Stimulated activated memory B cell treated with anti-CD40 and anti-IgM and Interleukin-4, amounts not matched to agents 10 μg/mL and 1 μg/mL and 100 μg/mL, for 72 hours (primary cell): Measurements from ENCODE around the gene COL18A1.

Experiments
- ATAC-seq: fragments of 150-1000 bp; cut with Tn5 transposase; 2 replicates; pipeline ENCODE4 v1.10.0; 2021
- H3K27ac Mint-ChIP-seq: one replicate; pipeline ENCODE4 v1.8.0; 2022; ENCODE audit warnings: mild to moderate bottlenecking, mixed read lengths
- H3K27me3 Mint-ChIP-seq: one replicate; pipeline ENCODE4 v1.8.0; 2022; ENCODE audit warnings: mixed read lengths
- H3K36me3 Mint-ChIP-seq: one replicate; pipeline ENCODE4 v1.8.0; 2022; ENCODE audit warnings: mixed read lengths
- H3K4me1 Mint-ChIP-seq: one replicate; pipeline ENCODE4 v1.8.0; 2022; ENCODE audit warnings: mixed read lengths
- H3K4me3 Mint-ChIP-seq: one replicate; pipeline ENCODE4 v1.8.0; 2022; ENCODE audit warnings: mild to moderate bottlenecking, moderate library complexity, mixed read lengths
- H3K9me3 Mint-ChIP-seq: one replicate; pipeline ENCODE4 v1.8.0; 2022; ENCODE audit warnings: mixed read lengths

The COL18A1 gene

GRCh38 chr21:45470773-45471524 is 66.0 kb downstream of the COL18A1 start:
- H3K4me3 Mint-ChIP-seq = peak overlapping the region; percentile 30
- no peaks in the 10 kb centered on the region for H3K36me3 Mint-ChIP-seq
- ATAC-seq = peak; percentile 74
- peaks cover 15% of the 10 kb centered on the region for H3K4me1 Mint-ChIP-seq
- peak overlapping the region; percentile 53 for H3K27ac Mint-ChIP-seq
- peaks cover 17% of the 10 kb centered on the region for H3K27me3 Mint-ChIP-seq
- H3K9me3 Mint-ChIP-seq = no peaks in the 10 kb centered on the region

GRCh38 chr21:45471525-45472221 is 66.7 kb downstream of the COL18A1 start:
- H3K4me3 Mint-ChIP-seq = no peak overlapping the region
- ATAC-seq = no peak
- no peaks in the 10 kb centered on the region for H3K9me3 Mint-ChIP-seq
- H3K4me1 Mint-ChIP-seq = peaks cover 15% of the 10 kb centered on the region
- no peaks in the 10 kb centered on the region for H3K36me3 Mint-ChIP-seq
- H3K27me3 Mint-ChIP-seq = peaks cover 10% of the 10 kb centered on the region
- peak overlapping the region; percentile 53 for H3K27ac Mint-ChIP-seq

- no peak overlapping the region for H3K4me3 Mint-ChIP-seq
These were observed 67.7 kb downstream of the COL18A1 start for GRCh38 chr21:45472445-45473365.

GRCh38 chr21:45473496-45474322 is 68.7 kb downstream of the COL18A1 start:
- no peak overlapping the region for H3K4me3 Mint-ChIP-seq
- no peak overlapping the region for H3K27ac Mint-ChIP-seq
- H3K9me3 Mint-ChIP-seq = no peaks in the 10 kb centered on the region
- H3K27me3 Mint-ChIP-seq = no peaks in the 10 kb centered on the region
- peaks cover 25% of the 10 kb centered on the region for H3K4me1 Mint-ChIP-seq
- H3K36me3 Mint-ChIP-seq = no peaks in the 10 kb centered on the region
- no peak for ATAC-seq

More at GRCh38 chr21:45472445-45473365, 67.7 kb downstream of the COL18A1 start:
- Mint-ChIP-seq H3K36me3 (no peaks in the 10 kb centered on the region), H3K27ac (no peak overlapping the region), H3K9me3 (no peaks in the 10 kb centered on the region), H3K27me3 (no peaks in the 10 kb centered on the region), H3K4me1 (peaks cover 15% of the 10 kb centered on the region)
- ATAC-seq = no peak

- peaks cover 3% of the 10 kb centered on the region for H3K9me3 Mint-ChIP-seq
- H3K4me3 Mint-ChIP-seq = no peak overlapping the region
- ATAC-seq = no peak
- no peaks in the 10 kb centered on the region for H3K27me3 Mint-ChIP-seq
- no peaks in the 10 kb centered on the region for H3K36me3 Mint-ChIP-seq
- peaks cover 33% of the 10 kb centered on the region for H3K4me1 Mint-ChIP-seq
- H3K27ac Mint-ChIP-seq = no peak overlapping the region
These were observed 69.5 kb downstream of the COL18A1 start for GRCh38 chr21:45474323-45474950.

- H3K27me3 Mint-ChIP-seq = no peaks in the 10 kb centered on the region
- no peaks in the 10 kb centered on the region for H3K36me3 Mint-ChIP-seq
- H3K4me1 Mint-ChIP-seq = peaks cover 35% of the 10 kb centered on the region
- no peak overlapping the region for H3K27ac Mint-ChIP-seq
- H3K4me3 Mint-ChIP-seq = no peak overlapping the region
- ATAC-seq = no peak
- H3K9me3 Mint-ChIP-seq = peaks cover 3% of the 10 kb centered on the region
These were observed 70.2 kb downstream of the COL18A1 start for GRCh38 chr21:45475004-45475685.

- Mint-ChIP-seq H3K4me3 (no peak overlapping the region), H3K36me3 (no peaks in the 10 kb centered on the region), H3K9me3 (peaks cover 3% of the 10 kb centered on the region), H3K4me1 (peaks cover 26% of the 10 kb centered on the region), H3K27ac (peak overlapping the region; percentile 0), H3K27me3 (no peaks in the 10 kb centered on the region)
- ATAC-seq = no peak
These were observed 71.0 kb downstream of the COL18A1 start for GRCh38 chr21:45475797-45476570.

GRCh38 chr21:45476582-45476981 is 71.6 kb downstream of the COL18A1 start:
- H3K27ac Mint-ChIP-seq = peak overlapping the region; percentile 0
- no peak for ATAC-seq
- no peak overlapping the region for H3K4me3 Mint-ChIP-seq
- no peaks in the 10 kb centered on the region for H3K27me3 Mint-ChIP-seq
- peaks cover 3% of the 10 kb centered on the region for H3K9me3 Mint-ChIP-seq
- H3K4me1 Mint-ChIP-seq = peaks cover 22% of the 10 kb centered on the region
- no peaks in the 10 kb centered on the region for H3K36me3 Mint-ChIP-seq

GRCh38 chr21:45477176-45478114 is 72.5 kb downstream of the COL18A1 start:
- no peaks in the 10 kb centered on the region for H3K36me3 Mint-ChIP-seq
- H3K4me3 Mint-ChIP-seq = peak overlapping the region; percentile 76
- no peaks in the 10 kb centered on the region for H3K27me3 Mint-ChIP-seq
- H3K4me1 Mint-ChIP-seq = peaks cover 22% of the 10 kb centered on the region
- H3K27ac Mint-ChIP-seq = peak overlapping the region; percentile 83
- peak; percentile 9 for ATAC-seq
- peaks cover 3% of the 10 kb centered on the region for H3K9me3 Mint-ChIP-seq

- peaks cover 31% of the 10 kb centered on the region for H3K4me1 Mint-ChIP-seq
- peaks cover 3% of the 10 kb centered on the region for H3K9me3 Mint-ChIP-seq
- peak; percentile 67 for ATAC-seq
These were observed 73.3 kb downstream of the COL18A1 start for GRCh38 chr21:45478115-45478801.

GRCh38 chr21:45478816-45479669 is 74.1 kb downstream of the COL18A1 start:
- Mint-ChIP-seq H3K27me3 (no peaks in the 10 kb centered on the region), H3K9me3 (peaks cover 4% of the 10 kb centered on the region), H3K4me1 (peaks cover 37% of the 10 kb centered on the region), H3K27ac (peak overlapping the region; percentile 83), H3K36me3 (no peaks in the 10 kb centered on the region), H3K4me3 (peak overlapping the region; percentile 3)
- ATAC-seq = no peak

More at GRCh38 chr21:45478115-45478801, 73.3 kb downstream of the COL18A1 start:
- Mint-ChIP-seq H3K4me3 (peak overlapping the region; percentile 76), H3K27me3 (no peaks in the 10 kb centered on the region), H3K27ac (peak overlapping the region; percentile 83), H3K36me3 (no peaks in the 10 kb centered on the region)
